Ureter (tissue), 1 donor: Measurements from ENCODE around the gene EDC4. TPM values are rescaled to one million over a fixed set of nuclear protein-coding genes. Genes with fewer than 3 reads are reported as not detected.
A peak's percentile ranks its signal among the peaks of the same experiment; 100 is the strongest.
"Not testable (repeated sequence)": the region's sequence is repeated elsewhere in the genome, so short reads cannot be mapped to it uniquely, and the experiment has no call there.

Source experiments
- DNase-seq: peaks from one replicate; pipeline ENCODE4 v3.0.0-alpha.2; 2020; ENCODE audit warnings: low spot score
- total RNA-seq: library from RNA; stranded (reverse); gene quantifications from one replicate; pipeline ENCODE4 v1.2.4, GENCODE V29; 2023
- donor health status: DM: yes; HTN: yes; CAD: no.

The EDC4 gene
- total RNA-seq, 1 donor from 2014 or later = 64.9 TPM

- no peak for DNase-seq
These were observed 36.3 kb downstream of the EDC4 start for GRCh38 chr16:67909056-67909742.

- no peak for DNase-seq
These were observed 37.3 kb downstream of the EDC4 start for GRCh38 chr16:67910158-67910557.

DNA sequence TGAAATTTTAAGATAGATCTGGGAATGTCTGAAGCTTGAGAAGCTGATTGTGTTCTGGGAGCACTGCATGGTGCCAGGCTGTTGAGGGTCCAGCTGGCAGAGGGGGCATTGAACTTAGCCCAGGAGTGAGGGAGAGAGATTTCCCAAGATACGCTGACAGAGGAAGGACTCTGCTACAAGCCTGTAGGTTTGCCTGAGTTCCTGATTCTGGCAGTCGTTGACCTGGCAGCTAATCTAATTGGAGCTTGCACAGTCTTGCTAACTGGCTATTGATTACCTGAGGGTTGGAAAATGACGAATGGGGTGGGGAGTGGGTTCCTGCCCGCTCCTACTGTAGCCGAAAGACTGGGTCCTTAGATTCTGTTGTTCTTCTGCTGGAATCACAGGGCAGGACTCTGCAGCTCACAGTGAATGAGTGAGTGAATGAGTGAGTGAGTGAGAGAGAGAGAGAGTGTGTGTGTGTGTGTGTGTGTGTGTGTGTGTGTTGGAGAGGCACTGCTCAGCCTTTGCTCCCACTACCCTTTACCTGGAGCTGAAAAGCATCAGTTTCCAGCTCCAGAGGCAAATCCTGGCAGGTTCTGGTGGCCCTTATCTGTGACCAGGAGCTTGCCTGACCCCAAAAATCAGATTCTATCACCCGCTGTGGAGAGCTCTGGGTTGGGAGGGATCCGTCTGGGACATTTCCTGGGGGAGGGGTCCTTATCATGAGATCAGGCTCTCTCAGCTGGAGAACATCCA lies 42.1 kb downstream of the EDC4 start:
- DNase-seq = no peak

GRCh38 chr16:67915496-67915769 lies 42.6 kb downstream of the EDC4 start:
- not testable (repeated sequence) for DNase-seq

GRCh38 chr16:67915831-67916723 lies 43.2 kb downstream of the EDC4 start:
- DNase-seq = no peak

DNA sequence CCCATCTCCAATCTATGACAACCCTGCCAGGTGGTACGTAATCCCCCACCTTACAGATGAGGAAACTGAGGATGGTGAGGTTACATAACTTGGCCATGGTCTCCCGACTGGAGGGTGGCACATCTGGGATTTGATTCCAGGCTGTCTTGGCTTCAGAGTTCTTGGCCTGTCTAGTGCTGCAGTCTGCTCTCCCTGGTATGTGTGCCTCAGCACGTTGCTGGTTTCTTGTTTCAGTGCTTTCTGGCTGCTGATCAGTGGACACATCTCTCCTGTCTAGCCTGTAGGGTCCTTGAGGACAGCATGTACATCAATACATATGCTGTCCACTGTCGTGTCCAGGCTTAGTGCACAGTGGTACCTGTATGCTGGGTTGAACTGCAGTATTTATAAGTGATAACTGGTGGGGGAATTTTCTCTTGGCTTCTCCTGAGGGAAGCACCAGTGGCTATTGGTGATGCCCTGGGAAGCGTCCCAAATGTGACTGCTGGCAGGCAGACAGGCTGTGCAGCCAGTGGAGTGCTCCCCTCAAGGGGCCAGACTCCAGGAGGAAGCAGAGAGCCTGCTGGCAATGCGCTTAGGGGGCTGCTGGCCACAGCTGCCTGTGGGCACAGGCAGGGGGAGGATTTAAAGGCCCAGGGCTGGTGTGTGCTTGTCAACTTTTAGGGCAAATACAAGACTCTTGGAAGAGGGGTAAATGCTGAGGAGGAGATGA lies 44.4 kb downstream of the EDC4 start:
- no peak for DNase-seq

GRCh38 chr16:67917852-67918236 lies 45.0 kb downstream of the EDC4 start:
- no peak for DNase-seq

GRCh38 chr16:67919622-67920221 lies 46.9 kb downstream of the EDC4 start:
- no peak for DNase-seq

- DNase-seq = no peak
These were observed 49.4 kb downstream of the EDC4 start for GRCh38 chr16:67922221-67922620.

DNA sequence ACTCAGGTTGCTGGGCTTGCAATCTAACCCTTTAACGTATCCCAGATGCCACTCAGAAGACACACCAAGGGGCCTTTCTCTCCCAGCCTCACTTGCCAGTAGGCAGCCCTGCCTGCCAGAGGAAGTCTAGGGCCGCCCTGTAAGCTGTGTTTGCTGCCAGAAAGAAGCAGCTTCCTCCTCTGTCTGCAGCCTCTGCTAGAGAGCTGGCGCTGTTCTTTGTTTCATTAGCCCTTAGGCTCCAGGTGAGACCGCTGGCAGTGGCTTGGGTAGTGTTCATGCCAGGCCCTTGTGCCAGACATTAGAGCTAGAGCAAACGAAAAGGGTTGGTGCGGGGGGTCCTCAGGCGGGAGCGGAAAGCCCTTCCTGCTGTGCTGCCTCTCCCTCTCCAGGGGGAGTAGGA lies 49.9 kb downstream of the EDC4 start:
- DNase-seq = no peak

- no peak for DNase-seq
These were observed 50.7 kb downstream of the EDC4 start for GRCh38 chr16:67923414-67924116.

DNA sequence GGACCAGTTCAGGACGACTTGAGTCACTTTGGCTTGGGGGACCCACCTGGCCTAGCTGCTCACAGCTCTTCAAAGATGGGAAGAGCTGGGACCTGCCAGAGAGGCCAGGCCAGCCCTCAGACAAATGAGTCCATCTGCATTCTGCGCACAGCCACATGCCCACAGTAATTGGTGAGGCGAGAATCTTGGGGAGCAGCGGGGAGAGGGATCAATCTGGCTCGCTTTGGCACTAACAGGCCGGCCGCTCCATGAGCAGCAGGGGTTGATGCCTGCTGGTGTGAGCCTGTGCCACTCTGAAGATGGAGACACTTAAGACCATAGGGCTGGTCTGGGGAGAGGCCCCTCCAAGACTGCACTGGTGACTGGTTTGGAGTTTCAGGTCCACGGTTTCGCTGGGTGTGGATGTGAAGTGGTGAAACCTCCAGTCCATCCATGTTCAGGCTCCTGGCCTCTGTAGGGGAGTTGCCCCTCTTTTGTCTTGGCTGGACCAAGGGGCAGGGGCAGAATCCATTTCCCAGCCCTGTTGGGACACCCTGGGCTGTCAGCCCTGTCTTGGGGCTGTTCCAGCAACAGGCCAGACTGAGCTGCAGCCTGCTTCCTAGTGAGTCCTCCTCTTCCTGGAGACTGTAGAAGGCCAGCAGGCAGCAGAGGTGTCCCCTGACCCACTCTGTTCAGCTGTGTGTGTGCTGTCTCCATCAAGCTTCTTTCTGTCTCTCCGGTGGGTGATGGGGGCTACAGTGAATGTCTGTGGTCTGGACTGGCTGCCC lies 51.5 kb downstream of the EDC4 start:
- DNase-seq = no peak

DNA sequence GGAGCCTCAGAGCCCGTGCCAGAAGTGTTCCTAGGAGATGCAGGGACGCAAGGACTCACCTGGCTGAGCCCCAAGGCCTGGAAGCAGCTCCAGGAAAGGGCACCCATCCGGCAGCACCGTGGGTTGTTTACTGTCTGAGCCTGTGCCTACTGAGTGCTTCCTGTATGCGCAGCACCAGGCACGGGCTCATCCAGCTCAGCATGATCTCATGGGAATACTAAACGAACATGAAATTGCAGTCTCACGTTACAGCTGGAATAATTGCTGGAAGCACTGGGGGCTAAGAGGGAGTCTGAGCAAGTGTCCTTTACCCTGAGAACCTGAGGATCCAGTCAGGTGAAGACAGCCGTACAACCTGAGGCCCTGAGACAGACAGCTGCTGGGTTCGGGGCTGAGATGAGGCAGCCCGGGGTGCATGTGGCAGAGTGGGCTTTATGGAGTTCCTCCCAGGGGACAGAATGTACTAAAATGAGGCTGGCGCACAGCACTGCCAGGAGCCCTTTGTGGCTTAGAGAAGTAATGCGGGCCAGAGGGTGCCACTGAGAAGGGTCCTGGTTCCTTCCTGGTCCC lies 53.4 kb downstream of the EDC4 start:
- DNase-seq = no peak

- no peak for DNase-seq
These were observed 54.5 kb downstream of the EDC4 start for GRCh38 chr16:67927131-67927941.

DNA sequence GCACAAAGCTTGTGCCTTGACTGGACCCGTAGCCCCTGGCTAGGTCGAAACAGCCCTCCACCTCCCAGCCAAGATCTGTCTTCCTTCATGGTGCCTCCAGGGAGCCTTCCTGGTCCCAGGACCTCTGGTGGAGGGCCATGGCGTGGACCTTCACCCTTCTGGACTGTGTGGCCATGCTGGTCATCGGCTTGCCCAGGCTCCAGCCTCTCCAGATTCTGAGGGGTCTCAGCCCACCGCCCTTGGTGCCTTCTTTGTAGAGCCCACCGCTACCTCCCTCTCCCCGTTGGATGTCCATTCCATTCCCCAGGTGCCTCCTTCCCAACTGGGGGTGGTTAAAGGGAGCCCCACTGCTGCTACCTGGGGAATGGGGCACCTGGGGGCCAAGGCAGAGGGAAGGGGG lies 55.3 kb downstream of the EDC4 start:
- DNase-seq = no peak

GRCh38 chr16:67928561-67929364 lies 55.9 kb downstream of the EDC4 start:
- DNase-seq = peak; percentile 80

DNA sequence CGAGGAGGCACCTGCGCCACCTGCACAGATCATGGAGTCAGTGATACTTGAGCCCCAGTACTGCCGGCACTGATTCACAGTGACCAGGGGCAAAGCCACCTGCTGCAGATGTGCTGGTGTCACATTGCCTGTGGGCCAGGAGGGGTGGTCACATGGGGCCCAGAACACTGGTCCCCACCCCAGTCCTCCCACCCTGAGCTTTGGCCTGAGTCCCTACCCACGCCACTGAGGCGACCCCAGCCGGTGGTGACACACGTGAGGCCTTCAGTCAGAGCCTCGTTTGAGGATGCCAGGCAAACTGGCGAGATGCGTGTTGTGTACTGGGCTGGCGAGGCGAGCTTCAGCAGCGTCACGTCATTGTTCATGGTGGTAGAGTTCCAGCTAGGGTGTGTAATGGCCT lies 57.3 kb downstream of the EDC4 start:
- DNase-seq = no peak

DNA sequence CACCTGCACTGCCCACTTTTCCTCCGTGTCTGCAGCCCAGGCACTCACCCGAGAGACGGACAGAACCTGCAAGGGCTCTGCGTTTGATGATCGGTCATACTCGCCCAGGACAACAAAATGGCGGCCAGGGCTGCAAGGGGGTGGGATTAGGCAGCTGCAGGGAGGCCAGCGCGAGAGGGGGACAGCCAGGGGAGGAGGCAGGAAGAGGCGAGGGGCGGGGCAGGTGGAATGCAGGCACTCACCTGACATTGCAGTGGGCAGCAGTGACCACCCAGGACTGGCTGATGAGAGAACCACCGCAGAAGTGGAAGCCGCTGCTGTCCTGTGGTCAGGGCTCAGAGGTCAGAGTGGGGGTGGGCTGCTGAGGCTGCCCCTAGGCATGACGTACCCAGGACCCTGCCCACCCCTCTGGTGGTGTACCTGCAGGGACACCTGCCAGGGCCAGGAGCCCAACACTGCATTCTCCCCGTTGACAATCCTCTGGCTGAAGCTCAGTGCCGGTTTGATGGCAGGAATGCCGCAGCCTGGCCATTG lies 57.9 kb downstream of the EDC4 start:
- no peak for DNase-seq
